ENCODE data around the gene BMPER.

GRCh38 chr7:33901847-33902246 is 3.5 kb upstream of the BMPER start:
- TF ChIP-seq CTCF (conservative IDR thresholded peaks at IDR 0.05) (no peak), EZH2 (IDR thresholded peaks at IDR 0.05; ENCODE audit: low read depth) (no peak)
